ENCODE results near the gene NCAM1.

GRCh38 chr11:113006896-113007445, 45.8 kb downstream of the NCAM1 start:
- TF ChIP-seq, protein P1, sequence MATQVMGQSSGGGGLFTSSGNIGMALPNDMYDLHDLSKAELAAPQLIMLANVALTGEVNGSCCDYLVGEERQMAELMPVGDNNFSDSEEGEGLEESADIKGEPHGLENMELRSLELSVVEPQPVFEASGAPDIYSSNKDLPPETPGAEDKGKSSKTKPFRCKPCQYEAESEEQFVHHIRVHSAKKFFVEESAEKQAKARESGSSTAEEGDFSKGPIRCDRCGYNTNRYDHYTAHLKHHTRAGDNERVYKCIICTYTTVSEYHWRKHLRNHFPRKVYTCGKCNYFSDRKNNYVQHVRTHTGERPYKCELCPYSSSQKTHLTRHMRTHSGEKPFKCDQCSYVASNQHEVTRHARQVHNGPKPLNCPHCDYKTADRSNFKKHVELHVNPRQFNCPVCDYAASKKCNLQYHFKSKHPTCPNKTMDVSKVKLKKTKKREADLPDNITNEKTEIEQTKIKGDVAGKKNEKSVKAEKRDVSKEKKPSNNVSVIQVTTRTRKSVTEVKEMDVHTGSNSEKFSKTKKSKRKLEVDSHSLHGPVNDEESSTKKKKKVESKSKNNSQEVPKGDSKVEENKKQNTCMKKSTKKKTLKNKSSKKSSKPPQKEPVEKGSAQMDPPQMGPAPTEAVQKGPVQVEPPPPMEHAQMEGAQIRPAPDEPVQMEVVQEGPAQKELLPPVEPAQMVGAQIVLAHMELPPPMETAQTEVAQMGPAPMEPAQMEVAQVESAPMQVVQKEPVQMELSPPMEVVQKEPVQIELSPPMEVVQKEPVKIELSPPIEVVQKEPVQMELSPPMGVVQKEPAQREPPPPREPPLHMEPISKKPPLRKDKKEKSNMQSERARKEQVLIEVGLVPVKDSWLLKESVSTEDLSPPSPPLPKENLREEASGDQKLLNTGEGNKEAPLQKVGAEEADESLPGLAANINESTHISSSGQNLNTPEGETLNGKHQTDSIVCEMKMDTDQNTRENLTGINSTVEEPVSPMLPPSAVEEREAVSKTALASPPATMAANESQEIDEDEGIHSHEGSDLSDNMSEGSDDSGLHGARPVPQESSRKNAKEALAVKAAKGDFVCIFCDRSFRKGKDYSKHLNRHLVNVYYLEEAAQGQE (IDR thresholded peaks at IDR 0.05; ENCODE audit: low read depth), result no peak
- TF ChIP-seq MAX (IDR thresholded peaks at IDR 0.05) (no peak), CREB1 (IDR thresholded peaks at IDR 0.05; ENCODE audit: low read depth) (no peak)

Data from Ishikawa (cell line).